K562 (cell line): ENCODE results near the gene ZNF451. TPM values are rescaled to one million over a fixed set of nuclear protein-coding genes. Genes with fewer than 3 reads are reported as not detected.

Experiments used
- BHLHE40 ChIP-seq: IDR thresholded peaks from 2 replicates; pipeline ENCODE4 v1.6.1; 2011; ENCODE audit warnings: low read length, improper control_type of control experiment
- CBX3 ChIP-seq, 2 experiments: IDR thresholded peaks; 1 replicate in 1 of 2; 2 replicates in 1 of 2; pipeline ENCODE4 v1.6.1; 2012; ENCODE audit warnings: inconsistent platforms in 2 of 2, low read length in 2 of 2, borderline replicate concordance in 1 of 2, control low read depth in 1 of 2
- CCNT2 ChIP-seq: IDR thresholded peaks from 2 replicates; pipeline ENCODE4 v1.6.1; 2011; ENCODE audit warnings: borderline replicate concordance, low read depth, mild to moderate bottlenecking, moderate library complexity, mixed read lengths, low read length; ENCODE audit not compliant: insufficient read length; ENCODE audit errors: extremely low read depth
- ETV6 ChIP-seq, 3 experiments: fragments of 150-350 bp in 1 of 3; sonication (generic) in 1 of 3; formaldehyde crosslinking in 1 of 3; IDR thresholded peaks; 2 replicates each; pipeline versions ENCODE4 v1.6.1 to v1.8.0; 2014 to 2022; ENCODE audit warnings: borderline replicate concordance in 2 of 3, low read depth in 2 of 3, antibody characterized with exemption in 1 of 3, low read length in 1 of 3, mild to moderate bottlenecking in 1 of 3, missing genetic modification reagents in 1 of 3
- HNRNPL ChIP-seq: fragments of 200-400 bp; formaldehyde crosslinking; IDR thresholded peaks from 2 replicates; pipeline ENCODE4 v1.6.1; 2017; ENCODE audit warnings: low read depth, mild to moderate bottlenecking, low read length
- KDM2B ChIP-seq: fragments of 250-450 bp; sonication (Bioruptor Pico); IDR thresholded peaks from 2 replicates; pipeline ENCODE4 v1.8.0; 2021; ENCODE audit warnings: mild to moderate bottlenecking, moderate library complexity
- NCOA2 ChIP-seq, 2 experiments: fragments of 450-650 bp; IDR thresholded peaks; 2 replicates each; pipeline ENCODE4 v1.6.1; 2018; ENCODE audit warnings: mild to moderate bottlenecking in 2 of 2, moderate library complexity in 1 of 2; ENCODE audit not compliant: partially characterized antibody in 2 of 2
- POLR2H ChIP-seq: IDR thresholded peaks from 2 replicates; pipeline ENCODE4 v1.6.1; 2016; ENCODE audit warnings: missing genetic modification characterization, low read depth, mild to moderate bottlenecking, control low read depth, missing compliant biosample characterization, moderate library complexity
- PRPF4 ChIP-seq: fragments of 200-400 bp; formaldehyde crosslinking; IDR thresholded peaks from one replicate; pipeline ENCODE4 v1.6.1; 2017; ENCODE audit warnings: low read length, low read depth, mild to moderate bottlenecking; ENCODE audit not compliant: insufficient read depth, poor library complexity, severe bottlenecking
- RERE ChIP-seq: sonication (generic); formaldehyde crosslinking; IDR thresholded peaks from 2 replicates; pipeline ENCODE4 v1.8.0; 2023; ENCODE audit warnings: missing genetic modification reagents, mild to moderate bottlenecking, borderline replicate concordance
- SLC30A9 ChIP-seq: fragments of 250-450 bp; sonication (Bioruptor Pico); IDR thresholded peaks from 2 replicates; pipeline ENCODE4 v1.8.0; 2022; ENCODE audit warnings: mild to moderate bottlenecking, moderate library complexity
- SREBF1 ChIP-seq: fragments of 150-350 bp; IDR thresholded peaks from 2 replicates; pipeline ENCODE4 v1.6.1; 2014; ENCODE audit warnings: antibody characterized with exemption, low read depth, low read length, borderline replicate concordance
- TEAD1 ChIP-seq, 2 experiments: fragments of 450-650 bp in 1 of 2; sonication (generic) in 1 of 2; formaldehyde crosslinking; IDR thresholded peaks; 2 replicates each; pipeline versions ENCODE4 v1.4.0 to v1.8.0; 2020 to 2022; ENCODE audit warnings: mild to moderate bottlenecking in 2 of 2, missing genetic modification reagents in 1 of 2
- U2AF1 ChIP-seq: fragments of 200-400 bp; formaldehyde crosslinking; optimal IDR thresholded peaks from 2 replicates; pipeline ENCODE3; 2017; ENCODE audit warnings: mild to moderate bottlenecking, low read depth, low read length, moderate library complexity
- ZNF75A ChIP-seq: fragments of 450-650 bp; formaldehyde crosslinking; IDR thresholded peaks from 2 replicates; pipeline ENCODE4 v1.4.0; 2020; ENCODE audit warnings: mild to moderate bottlenecking
- polyA plus RNA-seq, 8 experiments: library from polyadenylated mRNA; depleted of rRNA in 4 of 8; stranded (reverse) in 5 of 8; unstranded in 3 of 8; fragments of >200 nt; fragmentation: Nextera tagmentation in 2 of 8; fragmentation: Illumina TruSeq in 1 of 8; extraction: Ambion mirVana in 2 of 8; extraction: Trizol in 1 of 8; gene quantifications; 2 replicates each; pipeline versions ENCODE4 v1.2.1 to v1.2.3, GENCODE V29; 2011 to 2014; ENCODE audit warnings: inconsistent platforms in 1 of 8, missing spikeins in 1 of 8
- total RNA-seq, 7 experiments: library from RNA; depleted of rRNA in 6 of 7; stranded (reverse); fragments of >200 nt in 6 of 7; fragmentation: Illumina TruSeq in 2 of 7; extraction: Trizol in 2 of 7; gene quantifications; 2 replicates each; pipeline versions ENCODE4 v1.2.1 to v1.2.3, GENCODE V29; 2011 to 2021; ENCODE audit warnings: low replicate concordance in 1 of 7

ZNF451 gene
- total and polyA plus RNA-seq, 9 of the 15 experiments (the other 6 are each of a cell fraction or from before 2014, with no cell fraction given): 16.1 to 74.3 (median 38.3) TPM

- TF ChIP-seq SLC30A9 (CRISPR knock-in tag) (no peak), RERE (CRISPR knock-in tag) (0 out of 2 replicates have a peak, but pooled peaks have one; percentile 19), NCOA2 (IDR thresholded peaks at IDR 0.05; ENCODE audit: partially characterized antibody in 2 of 2) (no peak), POLR2H (tag) (peak; percentile 94), BHLHE40 (peak; percentile 88), TEAD1 (CRISPR knock-in tag; IDR thresholded peaks at IDR 0.05) (peak in 1 of 2 experiments; percentile 57; a peak in 1 of 4 replicates), CBX3 (IDR thresholded peaks at IDR 0.05; ENCODE audit: borderline replicate concordance in 1 of 2, low read length in 2 of 2) (no peak), CCNT2 (peak; percentile 93), ZNF75A (CRISPR knock-in tag) (no peak), ETV6 (IDR thresholded peaks at IDR 0.05; ENCODE audit: borderline replicate concordance in 1 of 2, low read depth in 2 of 2, low read length in 1 of 2) (no peak), ETV6 (CRISPR knock-in tag; IDR thresholded peaks at IDR 0.05; ENCODE audit: borderline replicate concordance) (no peak), HNRNPL (peak; percentile 55; the same call in 1 of the 2 replicates), U2AF1 (peak; percentile 90), KDM2B (CRISPR knock-in tag) (no peak), SREBF1 (0 out of 2 replicates have a peak, but pooled peaks have one; percentile 70), PRPF4 (no peak)
Observed at GRCh38 chr6:57172136-57173055, 82.4 kb downstream of the ZNF451 start, which contains the start of gene BAG2 (continued).
